ENCODE data around the gene HEMK1. TPM values are rescaled to one million over a fixed set of nuclear protein-coding genes. Genes with fewer than 3 reads are reported as not detected.

Gene HEMK1
- total RNA-seq, 1 donor from 2014 or later, result 13.1 TPM

DNA sequence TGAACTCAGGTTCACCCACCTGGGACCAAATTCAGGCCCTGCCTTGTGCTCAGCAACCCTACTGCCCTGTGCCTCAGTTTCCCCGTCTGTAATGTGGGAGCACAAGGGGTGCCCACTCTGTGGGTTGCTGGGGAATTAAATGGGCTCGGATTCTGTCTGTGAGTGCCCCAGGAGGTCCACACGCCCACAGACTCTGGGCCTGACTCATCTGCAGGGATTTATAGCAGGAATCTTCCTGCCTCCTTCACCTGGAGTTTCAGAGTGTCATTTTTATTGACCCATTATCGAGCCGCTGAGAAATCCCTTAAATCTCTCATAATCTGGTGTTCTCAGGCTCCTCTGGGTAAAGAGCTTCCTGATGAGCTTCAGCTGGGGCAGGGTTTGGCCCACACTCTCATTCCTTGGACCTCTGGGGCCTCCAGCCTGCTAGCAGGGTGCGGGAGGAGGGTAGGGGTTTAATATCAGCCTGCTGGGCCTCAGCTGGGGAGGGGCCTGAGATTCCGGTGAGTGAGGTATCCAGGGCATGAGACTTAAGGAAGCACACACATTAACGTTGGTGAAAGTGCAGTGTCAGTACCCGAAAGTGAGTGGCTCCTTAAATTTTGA is 18.2 kb upstream of the HEMK1 start:
- H3K9me3 ChIP-seq, result no peaks in the 10 kb centered on the region
- H3K27ac ChIP-seq, result no peak overlapping the region
- TF ChIP-seq, protein P1, sequence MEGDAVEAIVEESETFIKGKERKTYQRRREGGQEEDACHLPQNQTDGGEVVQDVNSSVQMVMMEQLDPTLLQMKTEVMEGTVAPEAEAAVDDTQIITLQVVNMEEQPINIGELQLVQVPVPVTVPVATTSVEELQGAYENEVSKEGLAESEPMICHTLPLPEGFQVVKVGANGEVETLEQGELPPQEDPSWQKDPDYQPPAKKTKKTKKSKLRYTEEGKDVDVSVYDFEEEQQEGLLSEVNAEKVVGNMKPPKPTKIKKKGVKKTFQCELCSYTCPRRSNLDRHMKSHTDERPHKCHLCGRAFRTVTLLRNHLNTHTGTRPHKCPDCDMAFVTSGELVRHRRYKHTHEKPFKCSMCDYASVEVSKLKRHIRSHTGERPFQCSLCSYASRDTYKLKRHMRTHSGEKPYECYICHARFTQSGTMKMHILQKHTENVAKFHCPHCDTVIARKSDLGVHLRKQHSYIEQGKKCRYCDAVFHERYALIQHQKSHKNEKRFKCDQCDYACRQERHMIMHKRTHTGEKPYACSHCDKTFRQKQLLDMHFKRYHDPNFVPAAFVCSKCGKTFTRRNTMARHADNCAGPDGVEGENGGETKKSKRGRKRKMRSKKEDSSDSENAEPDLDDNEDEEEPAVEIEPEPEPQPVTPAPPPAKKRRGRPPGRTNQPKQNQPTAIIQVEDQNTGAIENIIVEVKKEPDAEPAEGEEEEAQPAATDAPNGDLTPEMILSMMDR (IDR thresholded peaks at IDR 0.05), result no peak
- no peaks in the 10 kb centered on the region for H3K4me1 ChIP-seq
- intact Hi-C loops (cut with DNase I), result no loop called here
- no peaks in the 10 kb centered on the region for H3K27me3 ChIP-seq
- no peak for DNase-seq (ENCODE audit: low spot score in 2 of 2)
- H3K4me3 ChIP-seq, result no peak overlapping the region
- no peaks in the 10 kb centered on the region for H3K36me3 ChIP-seq

DNA sequence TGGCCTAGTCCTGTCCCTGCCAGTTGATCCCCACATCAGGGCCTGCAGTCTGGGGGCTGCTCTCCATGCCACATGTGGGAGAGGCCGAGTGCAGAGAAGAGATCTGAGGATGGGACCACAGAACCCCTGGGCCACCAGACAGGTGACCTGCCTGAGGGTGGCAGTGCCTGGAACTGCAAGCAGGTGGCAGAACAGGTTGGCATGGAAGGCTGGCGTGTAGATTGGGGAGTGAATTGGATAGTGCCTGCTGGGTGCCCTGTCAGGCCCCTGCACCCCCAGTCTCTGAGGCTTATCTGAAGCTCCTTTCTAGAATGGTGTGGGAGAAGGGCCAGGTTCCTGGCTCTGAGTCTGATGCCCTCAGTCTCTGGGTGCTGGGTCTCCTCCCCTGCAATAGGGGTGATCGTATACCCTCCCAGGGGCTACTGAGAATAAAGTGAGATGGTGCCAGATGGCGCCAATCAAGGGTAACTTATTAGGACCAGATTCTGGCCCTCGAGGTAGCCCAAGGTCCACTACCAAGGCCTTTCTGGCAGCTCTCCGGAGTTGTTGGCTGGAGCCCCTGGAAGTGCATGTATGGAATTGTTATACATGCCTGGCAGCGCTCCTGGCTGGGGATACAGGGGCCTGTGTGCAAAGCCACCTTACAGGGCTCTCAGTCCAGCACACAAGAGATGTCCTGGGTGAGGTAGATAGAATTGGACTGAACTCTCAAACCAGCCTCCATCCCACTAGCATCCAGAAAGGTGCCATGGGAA is 17.5 kb upstream of the HEMK1 start:
- H3K27ac ChIP-seq, result no peak overlapping the region
- no peaks in the 10 kb centered on the region for H3K27me3 ChIP-seq
- intact Hi-C loops (cut with DNase I), result no loop called here
- no peak overlapping the region for H3K4me3 ChIP-seq
- H3K36me3 ChIP-seq, result no peaks in the 10 kb centered on the region
- TF ChIP-seq, protein P1 (IDR thresholded peaks at IDR 0.05), result no peak
- DNase-seq (ENCODE audit: low spot score in 2 of 2), result no peak
- H3K9me3 ChIP-seq, result no peaks in the 10 kb centered on the region
- H3K4me1 ChIP-seq, result no peaks in the 10 kb centered on the region

DNA sequence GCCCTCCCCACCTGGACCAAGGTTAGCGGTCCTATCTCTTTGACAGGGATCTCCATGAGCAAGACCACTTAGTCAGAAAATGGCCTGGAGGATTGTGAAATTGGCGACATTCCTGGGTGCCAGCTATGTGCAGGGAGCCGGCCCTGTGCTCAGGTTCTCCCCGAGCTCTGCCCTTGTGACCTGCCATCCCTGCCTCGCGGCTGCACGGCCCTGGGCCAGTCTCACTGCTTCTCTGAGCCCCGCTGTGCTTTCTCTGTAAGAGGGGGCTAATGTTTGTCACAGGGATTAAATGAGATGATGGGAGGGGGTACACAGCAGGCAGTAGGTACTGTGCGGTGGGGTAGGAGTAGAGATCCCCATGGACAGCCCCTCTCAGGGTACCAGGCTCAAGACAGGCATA is 16.7 kb upstream of the HEMK1 start:
- Histone ChIP-seq H3K4me3 (no peak overlapping the region), H3K4me1 (no peaks in the 10 kb centered on the region), H3K9me3 (no peaks in the 10 kb centered on the region), H3K27ac (no peak overlapping the region), H3K27me3 (no peaks in the 10 kb centered on the region), H3K36me3 (no peaks in the 10 kb centered on the region)
- intact Hi-C loops (cut with DNase I), result no loop called here
- DNase-seq (ENCODE audit: low spot score in 2 of 2), result no peak
- TF ChIP-seq, protein P1 (IDR thresholded peaks at IDR 0.05), result no peak

DNA sequence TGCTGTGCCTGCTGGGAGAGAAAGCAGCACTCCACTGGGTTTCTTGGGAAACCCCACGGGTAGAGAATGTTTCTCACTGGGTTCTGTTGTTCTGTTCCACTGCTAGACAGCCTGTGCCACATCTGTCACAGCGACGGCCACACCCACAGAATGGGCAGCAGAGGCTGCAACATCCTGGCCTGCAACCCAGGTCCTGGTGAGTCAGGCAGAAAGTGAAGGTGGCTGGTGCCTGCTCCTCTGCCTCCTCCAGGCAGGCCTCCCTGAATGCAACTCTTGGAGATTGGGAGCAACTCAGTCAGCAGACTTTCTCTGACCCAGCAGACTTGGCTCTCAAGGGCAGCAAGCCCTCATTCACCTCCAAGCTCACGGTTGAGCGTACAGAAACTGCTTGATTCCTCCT is 14.8 kb upstream of the HEMK1 start:
- H3K36me3 ChIP-seq, result no peaks in the 10 kb centered on the region
- no peaks in the 10 kb centered on the region for H3K9me3 ChIP-seq
- no peaks in the 10 kb centered on the region for H3K27me3 ChIP-seq
- H3K27ac ChIP-seq, result no peak overlapping the region
- no peaks in the 10 kb centered on the region for H3K4me1 ChIP-seq
- no peak for DNase-seq (ENCODE audit: low spot score in 2 of 2)
- intact Hi-C loops (cut with DNase I), result no loop called here
- no peak overlapping the region for H3K4me3 ChIP-seq
- TF ChIP-seq, protein P1 (IDR thresholded peaks at IDR 0.05), result no peak

DNA sequence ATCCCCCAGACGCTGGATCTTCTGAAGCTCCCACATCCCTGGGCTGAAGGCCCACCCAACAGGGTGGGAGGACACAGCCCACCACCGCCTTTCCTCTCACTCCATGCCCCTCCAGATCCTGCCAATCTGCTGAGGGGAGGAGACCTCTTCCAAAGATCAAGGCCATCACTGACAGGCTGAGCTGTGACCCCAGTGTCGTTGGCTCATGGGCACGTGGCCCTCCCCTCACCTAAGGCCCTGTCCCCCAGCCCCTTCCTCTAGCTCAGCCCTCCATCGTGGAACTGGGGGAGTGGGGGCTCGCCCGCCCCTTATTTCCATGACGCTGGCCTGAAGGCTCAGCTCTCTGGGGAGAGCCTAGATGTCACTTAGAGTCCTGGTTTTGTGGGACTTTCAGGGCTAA is 12.2 kb upstream of the HEMK1 start:
- Histone ChIP-seq H3K27me3 (no peaks in the 10 kb centered on the region), H3K4me1 (no peaks in the 10 kb centered on the region), H3K36me3 (no peaks in the 10 kb centered on the region), H3K27ac (no peak overlapping the region), H3K9me3 (no peaks in the 10 kb centered on the region), H3K4me3 (no peak overlapping the region)
- TF ChIP-seq, protein P1 (IDR thresholded peaks at IDR 0.05), result no peak
- intact Hi-C loops (cut with DNase I), result no loop called here
- DNase-seq (ENCODE audit: low spot score in 2 of 2), result no peak

Measured in ascending aorta (tissue), 2 donors.